ENCODE measurements around the gene RNF103. TPM values are rescaled to one million over a fixed set of nuclear protein-coding genes. Genes with fewer than 3 reads are reported as not detected.

RNF103 gene
- total RNA-seq, 1 donor from 2014 or later, result 40.1 TPM

GRCh38 chr2:86562485-86562921, 61.2 kb downstream of the RNF103 start:
- Histone ChIP-seq H3K4me3 (peak overlapping the region; percentile 81), H3K4me1 (peaks cover 63% of the 10 kb centered on the region), H3K9me3 (replicated peaks) (no peaks in the 10 kb centered on the region), H3K36me3 (no peaks in the 10 kb centered on the region), H3K27me3 (ENCODE audit: low read depth) (no peaks in the 10 kb centered on the region), H3K27ac (replicated peaks) (peak overlapping the region; percentile 99)
- no peak for DNase-seq
- no peak for TF ChIP-seq CTCF (IDR thresholded peaks at IDR 0.05; ENCODE audit: borderline replicate concordance)
- intact Hi-C loops (cut with micrococcal nuclease), result no loop called here

GRCh38 chr2:86557836-86558235, 65.8 kb downstream of the RNF103 start:
- H3K4me1 ChIP-seq, result peaks cover 50% of the 10 kb centered on the region
- intact Hi-C loops (cut with micrococcal nuclease), result no loop called here

GRCh38 chr2:86556508-86556907, 67.2 kb downstream of the RNF103 start:
- Histone ChIP-seq H3K36me3 (no peaks in the 10 kb centered on the region), H3K9me3 (replicated peaks) (no peaks in the 10 kb centered on the region), H3K27ac (replicated peaks) (no peak overlapping the region), H3K4me3 (no peak overlapping the region), H3K4me1 (peaks cover 44% of the 10 kb centered on the region), H3K27me3 (ENCODE audit: low read depth) (no peaks in the 10 kb centered on the region)
- DNase-seq, result no peak
- intact Hi-C loops (cut with micrococcal nuclease), result no loop called here
- no peak for TF ChIP-seq CTCF (IDR thresholded peaks at IDR 0.05; ENCODE audit: borderline replicate concordance)

More at GRCh38 chr2:86557836-86558235, 65.8 kb downstream of the RNF103 start:
- Histone ChIP-seq H3K9me3 (replicated peaks) (no peaks in the 10 kb centered on the region), H3K27me3 (ENCODE audit: low read depth) (no peaks in the 10 kb centered on the region), H3K36me3 (no peaks in the 10 kb centered on the region), H3K4me3 (no peak overlapping the region), H3K27ac (replicated peaks) (no peak overlapping the region)
- no peak for TF ChIP-seq CTCF (IDR thresholded peaks at IDR 0.05; ENCODE audit: borderline replicate concordance)
- DNase-seq, result no peak

Other genes with a start within 250 kb of the RNF103 start
- gene KDM3A, start 182.5 kb downstream of the RNF103 start, total RNA-seq, result 36.2 TPM
- 149 TPM for gene CHMP3, start 60.4 kb downstream of the RNF103 start, total RNA-seq
- gene RMND5A, start 96.4 kb upstream of the RNF103 start, total RNA-seq, result 93.7 TPM
- gene CD8A, start 167.0 kb upstream of the RNF103 start, total RNA-seq, result 0.63 TPM
- 0.22 TPM for gene CD8B, start 238.0 kb upstream of the RNF103 start, total RNA-seq